Activated T-helper 17 cell treated with anti-CD3 and anti-CD28 coated beads, Interleukin-2, amount 50 U/mL, for 72 hours (primary cell): ENCODE measurements around the gene TFB1M. TPM values are rescaled to one million over a fixed set of nuclear protein-coding genes. Genes with fewer than 3 reads are reported as not detected.

Experiments used
- ATAC-seq: fragments of 150-1000 bp; cut with Tn5 transposase; replicated peaks from 2 replicates; pipeline ENCODE4 v1.10.0; 2021; ENCODE audit warnings: mild to moderate bottlenecking, moderate library complexity
- H3K27ac Mint-ChIP-seq: one replicate; pipeline ENCODE4 v1.8.0; 2022; ENCODE audit warnings: mixed read lengths
- H3K27me3 Mint-ChIP-seq: one replicate; pipeline ENCODE4 v1.8.0; 2022; ENCODE audit warnings: mixed read lengths
- H3K36me3 Mint-ChIP-seq: one replicate; pipeline ENCODE4 v1.8.0; 2022; ENCODE audit warnings: low read depth, mild to moderate bottlenecking, mixed read lengths
- H3K4me1 Mint-ChIP-seq: one replicate; pipeline ENCODE4 v1.8.0; 2022; ENCODE audit warnings: mixed read lengths
- H3K4me3 Mint-ChIP-seq: one replicate; pipeline ENCODE4 v1.8.0; 2022; ENCODE audit warnings: mild to moderate bottlenecking, mixed read lengths
- H3K9me3 Mint-ChIP-seq: one replicate; pipeline ENCODE4 v1.8.0; 2022; ENCODE audit warnings: mixed read lengths
- total RNA-seq, 2 donors: library from RNA; stranded (reverse); gene quantifications; one replicate each; pipeline ENCODE4 v1.2.3, GENCODE V29; 2022

Gene TFB1M
- total RNA-seq, 2 donors from 2014 or later: 38.6 to 48.9 TPM

DNA sequence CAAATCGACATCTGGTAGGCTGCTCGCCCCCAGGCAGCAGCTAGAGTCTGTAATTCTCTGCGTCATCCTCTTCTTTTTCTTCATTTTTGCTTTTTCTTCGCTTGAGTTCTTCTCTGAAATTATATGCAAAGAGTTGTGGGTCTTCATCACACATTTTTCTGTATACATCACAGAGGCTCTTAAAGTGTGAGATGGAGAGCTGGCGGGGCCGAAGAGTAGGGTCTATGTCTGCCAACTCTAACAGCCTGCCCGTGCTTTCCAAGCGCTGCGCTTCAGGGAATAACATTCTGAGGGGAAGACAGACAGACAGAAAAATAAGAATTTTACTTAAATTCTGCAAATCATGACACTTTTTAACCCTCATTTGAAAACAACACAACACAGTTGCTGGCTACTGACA, 56.5 kb downstream of the TFB1M start:
- no peaks in the 10 kb centered on the region for H3K9me3 Mint-ChIP-seq
- no peak overlapping the region for H3K4me3 Mint-ChIP-seq
- no peak overlapping the region for H3K27ac Mint-ChIP-seq
- H3K36me3 Mint-ChIP-seq: peaks cover 94% of the 10 kb centered on the region
- no peak for ATAC-seq
- no peaks in the 10 kb centered on the region for H3K27me3 Mint-ChIP-seq
- H3K4me1 Mint-ChIP-seq: peaks cover 12% of the 10 kb centered on the region

DNA sequence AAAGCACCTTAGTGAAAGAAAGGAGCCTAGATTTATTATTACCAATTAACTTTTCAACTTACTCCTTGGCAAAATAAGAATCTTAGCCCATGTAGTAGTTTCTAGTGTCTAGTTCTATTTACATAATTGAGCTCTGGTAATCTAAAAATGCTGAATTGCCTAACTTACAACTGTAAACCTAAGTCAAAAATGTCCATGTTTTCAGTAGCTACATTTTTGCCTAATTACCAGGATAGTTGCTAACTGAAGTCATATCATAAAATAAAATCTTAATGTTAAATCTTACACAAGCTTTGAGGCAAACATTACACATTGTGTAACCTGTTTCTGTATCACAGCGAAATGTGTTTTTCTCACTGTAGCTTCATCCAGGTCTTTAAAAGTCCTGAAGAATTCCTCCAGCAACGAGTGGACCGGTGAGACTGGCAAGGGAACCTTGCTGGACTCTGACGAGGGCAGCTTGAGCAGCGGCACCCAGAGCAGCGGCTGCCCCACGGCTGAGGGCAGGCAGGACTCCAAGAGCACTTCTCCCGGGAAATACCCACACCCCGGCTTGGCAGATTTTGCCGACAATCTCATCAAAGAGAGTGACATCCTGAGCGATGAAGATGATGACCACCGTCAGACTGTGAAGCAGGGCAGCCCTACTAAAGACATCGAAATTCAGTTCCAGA, 58.0 kb downstream of the TFB1M start:
- Mint-ChIP-seq H3K9me3 (no peaks in the 10 kb centered on the region), H3K36me3 (peaks cover 96% of the 10 kb centered on the region), H3K4me3 (no peak overlapping the region), H3K27ac (no peak overlapping the region), H3K27me3 (no peaks in the 10 kb centered on the region), H3K4me1 (peaks cover 6% of the 10 kb centered on the region)
- ATAC-seq: no peak

DNA sequence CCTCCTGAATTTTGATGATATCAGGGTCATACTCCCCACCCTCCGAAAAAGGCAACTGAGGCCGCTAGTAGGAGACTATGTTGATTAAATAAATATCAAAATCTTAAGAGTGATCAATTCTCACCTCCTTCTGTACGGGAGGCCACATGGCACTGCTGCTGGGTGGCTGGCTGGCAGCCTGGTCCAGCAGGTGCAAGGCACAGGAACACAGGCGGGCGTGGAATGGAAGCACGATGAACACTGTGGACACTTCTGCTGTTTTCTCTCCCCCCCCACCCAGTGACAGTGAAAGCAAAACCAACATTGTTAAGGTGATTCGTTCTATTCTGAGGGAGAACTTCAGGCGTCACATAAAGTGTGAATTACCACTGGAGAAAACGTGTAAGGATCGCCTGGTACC, 60.1 kb downstream of the TFB1M start:
- peaks cover 96% of the 10 kb centered on the region for H3K36me3 Mint-ChIP-seq
- no peaks in the 10 kb centered on the region for H3K4me1 Mint-ChIP-seq
- no peak for ATAC-seq
- no peak overlapping the region for H3K4me3 Mint-ChIP-seq
- no peaks in the 10 kb centered on the region for H3K27me3 Mint-ChIP-seq
- H3K9me3 Mint-ChIP-seq: no peaks in the 10 kb centered on the region
- H3K27ac Mint-ChIP-seq: no peak overlapping the region

DNA sequence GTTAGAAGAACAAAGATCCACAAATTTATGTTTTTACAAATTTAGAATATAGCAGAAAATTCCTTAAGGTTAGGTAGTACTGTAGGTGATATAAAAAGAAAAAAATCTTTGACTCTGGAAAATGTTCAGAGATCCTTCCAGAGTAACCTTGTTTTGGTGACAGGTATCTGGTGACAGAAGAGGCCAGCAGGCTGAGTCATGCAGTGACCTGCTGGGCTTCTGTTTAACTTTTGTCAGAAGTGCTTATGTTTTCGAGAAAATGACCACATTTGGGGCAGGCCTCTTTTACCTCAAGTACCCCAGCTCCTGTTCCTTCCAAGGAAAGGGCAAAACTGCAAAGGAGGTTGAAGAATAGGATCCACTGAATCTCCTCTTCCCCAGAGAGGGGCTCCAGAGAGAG, 60.9 kb downstream of the TFB1M start:
- H3K9me3 Mint-ChIP-seq: no peaks in the 10 kb centered on the region
- ATAC-seq: peak; percentile 21
- no peaks in the 10 kb centered on the region for H3K27me3 Mint-ChIP-seq
- H3K4me1 Mint-ChIP-seq: peaks cover 4% of the 10 kb centered on the region
- peak overlapping the region; percentile 61 for H3K27ac Mint-ChIP-seq
- H3K36me3 Mint-ChIP-seq: peaks cover 93% of the 10 kb centered on the region
- no peak overlapping the region for H3K4me3 Mint-ChIP-seq

DNA sequence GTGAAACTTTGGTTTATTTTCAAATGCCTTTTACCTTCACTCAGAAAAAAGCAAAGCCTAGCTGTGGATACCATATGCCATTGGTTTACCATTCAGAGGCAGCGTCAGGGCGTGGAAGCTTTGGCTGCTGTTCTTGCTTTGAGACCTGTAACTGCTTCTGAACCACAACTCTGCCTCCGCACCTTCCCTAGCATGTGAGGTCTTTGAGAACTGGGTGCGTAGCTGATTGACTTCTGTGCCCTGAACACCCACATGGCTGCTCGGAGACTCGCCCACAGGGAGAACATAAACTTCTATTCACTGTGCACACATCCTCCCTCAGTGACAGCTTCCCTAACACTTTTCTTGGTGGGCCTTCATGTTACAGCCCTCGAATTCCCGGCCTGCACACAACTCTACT, 61.7 kb downstream of the TFB1M start:
- Mint-ChIP-seq H3K27ac (no peak overlapping the region), H3K27me3 (no peaks in the 10 kb centered on the region), H3K4me3 (no peak overlapping the region), H3K36me3 (peaks cover 93% of the 10 kb centered on the region), H3K4me1 (peaks cover 5% of the 10 kb centered on the region), H3K9me3 (no peaks in the 10 kb centered on the region)
- no peak for ATAC-seq

DNA sequence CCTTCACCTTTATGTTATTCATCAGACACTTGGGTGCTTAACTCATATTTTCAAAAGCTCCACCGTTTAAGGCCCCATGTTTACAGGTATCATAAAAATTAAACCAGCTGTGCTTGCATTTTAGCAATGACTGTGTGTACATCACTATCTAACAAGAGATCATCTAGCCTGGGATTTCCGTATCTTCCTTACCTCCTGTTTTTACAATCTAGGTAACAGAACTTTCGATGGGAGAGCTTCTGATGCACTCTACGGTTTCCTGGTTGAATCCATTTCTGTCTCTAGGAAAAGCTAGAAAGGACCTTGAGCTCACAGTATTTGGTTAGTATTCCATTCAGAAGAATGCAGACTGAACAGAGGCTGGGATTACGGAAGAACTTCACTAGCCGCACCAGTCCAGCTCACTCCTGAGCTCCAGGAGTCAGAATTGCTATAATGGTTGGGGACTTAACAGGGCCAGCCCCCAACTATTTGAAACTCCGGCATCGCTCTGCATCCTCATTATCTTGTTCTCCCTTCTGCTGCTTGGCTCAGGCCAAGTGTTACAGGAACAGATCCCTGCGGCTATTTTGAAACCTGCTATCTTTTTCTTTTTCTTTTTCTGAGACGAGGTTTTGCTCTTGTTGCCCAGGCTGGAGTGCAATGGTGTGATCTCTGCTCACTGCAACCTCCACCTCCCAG, 63.4 kb downstream of the TFB1M start:
- no peak overlapping the region for H3K27ac Mint-ChIP-seq
- no peaks in the 10 kb centered on the region for H3K27me3 Mint-ChIP-seq
- peaks cover 5% of the 10 kb centered on the region for H3K4me1 Mint-ChIP-seq
- H3K4me3 Mint-ChIP-seq: no peak overlapping the region
- H3K9me3 Mint-ChIP-seq: no peaks in the 10 kb centered on the region
- ATAC-seq: no peak
- peaks cover 78% of the 10 kb centered on the region for H3K36me3 Mint-ChIP-seq

DNA sequence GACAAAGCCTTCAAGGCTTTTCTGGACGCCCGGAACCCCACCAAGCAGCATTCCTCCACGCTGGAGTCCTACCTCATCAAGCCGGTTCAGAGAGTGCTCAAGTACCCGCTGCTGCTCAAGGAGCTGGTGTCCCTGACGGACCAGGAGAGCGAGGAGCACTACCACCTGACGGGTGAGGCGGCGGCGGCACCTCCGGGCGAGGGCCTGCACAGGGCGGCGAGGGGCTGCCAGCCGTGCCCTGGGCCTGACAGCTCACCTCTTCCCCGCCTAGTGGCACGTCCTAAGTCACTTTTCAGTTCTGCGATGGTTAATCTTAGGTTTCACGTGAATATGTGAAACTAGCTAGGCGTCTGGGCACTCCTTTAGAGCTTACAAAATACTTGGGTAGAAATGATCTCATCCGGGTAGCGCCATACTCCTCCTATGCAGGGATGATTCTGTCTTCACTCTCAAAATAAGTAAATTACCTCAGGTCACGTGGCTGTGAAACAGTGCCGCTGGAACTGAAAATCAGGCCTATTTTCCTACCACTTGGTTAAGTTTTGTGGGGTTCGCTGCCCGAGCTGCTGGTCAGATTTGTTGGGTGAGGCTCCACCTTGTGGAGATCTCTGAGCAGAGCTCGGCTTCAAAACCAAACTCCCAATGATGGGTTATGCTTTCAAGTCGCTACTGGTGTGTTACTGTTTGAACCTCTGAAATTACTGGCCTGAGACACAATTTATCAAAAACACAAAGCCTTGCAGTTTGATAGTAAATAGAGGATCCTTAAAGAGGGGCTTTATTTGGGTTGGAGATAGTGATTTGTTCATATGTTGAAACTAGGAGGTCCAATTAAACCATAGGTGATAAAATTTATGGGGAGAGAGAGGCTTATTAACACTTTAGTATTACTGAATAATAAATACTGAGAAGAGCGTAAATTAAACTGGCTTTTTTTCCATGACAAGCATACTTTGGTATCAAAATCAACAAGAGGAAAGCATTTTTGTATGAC, 66.0 kb downstream of the TFB1M start:
- peak overlapping the region; percentile 54 for H3K27ac Mint-ChIP-seq

DNA sequence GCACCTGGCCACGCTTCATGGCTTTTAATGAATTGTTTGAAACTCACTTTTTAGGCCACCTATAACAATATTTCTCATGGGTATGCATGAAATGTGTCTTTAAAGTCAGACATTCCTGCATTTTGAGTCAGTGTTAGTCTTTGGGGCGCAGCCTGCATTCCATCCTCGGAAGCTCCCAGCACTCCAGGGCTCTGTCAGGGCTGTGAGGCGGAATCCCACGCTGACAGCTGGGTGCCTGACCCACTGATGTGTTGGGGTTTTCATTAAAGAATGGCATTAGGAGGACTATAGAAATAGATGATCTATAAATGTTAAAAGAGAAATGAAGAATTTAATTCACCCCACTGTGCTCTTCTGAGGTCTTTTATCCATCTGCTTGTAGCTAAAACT, 66.7 kb downstream of the TFB1M start:
- Mint-ChIP-seq H3K4me3 (no peak overlapping the region), H3K9me3 (no peaks in the 10 kb centered on the region), H3K36me3 (peaks cover 53% of the 10 kb centered on the region), H3K27ac (no peak overlapping the region), H3K4me1 (peaks cover 5% of the 10 kb centered on the region), H3K27me3 (no peaks in the 10 kb centered on the region)
- no peak for ATAC-seq

More for the DNA sequence above, 66.0 kb downstream of the TFB1M start:
- no peak overlapping the region for H3K4me3 Mint-ChIP-seq
- ATAC-seq: peak; percentile 51
- H3K27me3 Mint-ChIP-seq: no peaks in the 10 kb centered on the region
- H3K9me3 Mint-ChIP-seq: no peaks in the 10 kb centered on the region
- peaks cover 59% of the 10 kb centered on the region for H3K36me3 Mint-ChIP-seq
- peaks cover 5% of the 10 kb centered on the region for H3K4me1 Mint-ChIP-seq

DNA sequence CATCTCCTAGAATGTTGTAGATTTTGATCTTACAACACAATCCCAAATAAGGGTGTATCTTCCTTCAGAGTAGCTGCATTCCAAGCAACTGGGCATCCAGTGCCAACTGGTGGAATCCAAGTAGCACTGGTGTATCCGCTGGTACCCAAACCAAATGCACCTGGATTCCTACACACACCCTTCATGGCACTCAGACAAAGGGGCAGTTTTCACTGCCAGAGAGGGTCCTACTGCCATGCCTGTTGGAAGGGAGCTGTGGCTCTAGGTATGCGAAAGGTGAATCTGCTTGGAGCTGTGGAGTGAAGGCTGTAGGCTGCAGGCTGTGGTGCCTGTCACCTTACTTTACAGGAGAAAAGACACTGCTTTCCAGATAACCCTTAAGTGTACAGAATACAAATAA, 67.5 kb downstream of the TFB1M start:
- H3K9me3 Mint-ChIP-seq: no peaks in the 10 kb centered on the region
- H3K36me3 Mint-ChIP-seq: peaks cover 49% of the 10 kb centered on the region
- peaks cover 10% of the 10 kb centered on the region for H3K4me1 Mint-ChIP-seq
- no peak overlapping the region for H3K27ac Mint-ChIP-seq
- H3K27me3 Mint-ChIP-seq: no peaks in the 10 kb centered on the region
- H3K4me3 Mint-ChIP-seq: no peak overlapping the region
- no peak for ATAC-seq

DNA sequence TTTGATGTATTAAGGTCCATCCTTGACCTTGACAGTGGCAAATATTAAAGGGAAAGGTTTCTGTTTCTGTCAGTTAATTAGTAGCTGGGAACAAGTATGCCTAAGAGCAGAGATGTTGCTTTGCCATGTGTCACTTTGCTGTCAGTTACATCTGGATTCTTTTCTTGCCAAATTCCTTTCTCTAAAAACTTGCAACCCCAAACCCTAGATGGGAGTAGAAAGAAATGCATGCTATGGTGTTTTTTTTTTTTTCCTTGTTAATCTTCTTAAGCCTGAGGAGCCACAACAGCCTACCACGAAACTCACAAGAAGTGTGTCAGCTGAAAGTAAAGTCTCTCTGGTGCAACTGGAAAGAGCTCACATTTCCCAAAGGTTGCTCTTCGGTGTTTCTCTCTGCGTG, 68.5 kb downstream of the TFB1M start:
- Mint-ChIP-seq H3K9me3 (no peaks in the 10 kb centered on the region), H3K36me3 (peaks cover 39% of the 10 kb centered on the region), H3K4me3 (no peak overlapping the region), H3K4me1 (peaks cover 10% of the 10 kb centered on the region), H3K27me3 (no peaks in the 10 kb centered on the region), H3K27ac (no peak overlapping the region)
- no peak for ATAC-seq

DNA sequence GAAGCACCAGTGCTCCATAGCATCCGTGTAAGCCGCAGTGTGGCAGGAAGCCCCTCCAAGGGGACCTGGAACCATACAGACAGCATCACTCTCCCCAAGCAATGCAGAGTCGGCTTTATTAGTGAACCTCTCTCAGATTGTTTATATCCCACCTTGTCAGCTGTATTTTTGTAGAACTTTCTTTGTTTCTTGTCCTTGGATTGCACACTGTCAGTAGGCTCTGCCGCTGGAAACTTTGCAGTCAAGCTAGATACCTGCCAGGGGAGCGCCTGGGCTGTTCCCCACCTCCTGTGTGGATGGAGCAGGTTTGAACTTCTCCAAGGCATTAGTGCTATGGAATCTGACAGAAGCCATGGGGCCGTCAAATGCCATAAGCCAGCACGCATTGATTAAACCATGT, 69.1 kb downstream of the TFB1M start:
- H3K9me3 Mint-ChIP-seq: no peaks in the 10 kb centered on the region
- no peaks in the 10 kb centered on the region for H3K27me3 Mint-ChIP-seq
- H3K36me3 Mint-ChIP-seq: peaks cover 33% of the 10 kb centered on the region
- H3K4me3 Mint-ChIP-seq: no peak overlapping the region
- H3K4me1 Mint-ChIP-seq: peaks cover 10% of the 10 kb centered on the region
- H3K27ac Mint-ChIP-seq: no peak overlapping the region
- ATAC-seq: no peak

DNA sequence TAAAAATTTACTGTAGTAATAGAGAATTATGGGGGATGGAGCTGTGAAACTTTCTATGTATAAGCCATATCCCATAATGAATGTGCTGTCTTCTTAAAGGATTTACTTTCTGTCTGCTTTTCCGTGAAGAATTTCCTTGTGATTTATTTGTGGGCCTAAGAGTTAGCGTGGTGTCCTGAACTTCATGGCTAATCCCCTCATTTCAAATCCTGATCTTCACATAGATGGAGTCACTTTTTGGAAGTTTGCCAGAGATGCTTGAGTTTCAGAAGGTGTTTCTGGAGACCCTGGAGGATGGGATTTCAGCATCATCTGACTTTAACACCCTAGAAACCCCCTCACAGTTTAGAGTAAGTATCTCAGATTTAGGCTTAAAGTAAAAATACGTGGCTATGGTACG, 69.8 kb downstream of the TFB1M start:
- no peaks in the 10 kb centered on the region for H3K9me3 Mint-ChIP-seq
- no peaks in the 10 kb centered on the region for H3K27me3 Mint-ChIP-seq
- H3K4me3 Mint-ChIP-seq: no peak overlapping the region
- no peak for ATAC-seq
- H3K4me1 Mint-ChIP-seq: peaks cover 10% of the 10 kb centered on the region
- peaks cover 25% of the 10 kb centered on the region for H3K36me3 Mint-ChIP-seq
- H3K27ac Mint-ChIP-seq: no peak overlapping the region

DNA sequence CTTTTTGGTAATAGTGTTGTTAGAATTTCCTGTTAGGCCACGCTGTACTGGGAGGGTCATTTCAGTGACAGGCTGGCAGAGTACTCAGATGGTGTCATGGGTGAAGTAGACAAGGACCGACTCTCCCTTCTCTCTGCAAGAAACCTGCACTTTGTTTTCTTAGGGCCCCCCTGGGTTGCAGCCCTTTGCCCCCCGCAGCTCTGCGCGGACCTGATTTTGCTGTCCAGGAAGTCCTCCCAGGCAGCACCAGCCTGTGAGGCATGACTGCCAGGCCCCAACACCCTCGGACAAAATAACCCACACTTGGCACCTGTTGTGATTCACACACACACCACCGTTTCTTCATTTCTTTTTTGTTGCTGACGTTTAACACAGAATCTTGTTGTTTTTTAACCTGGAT, 72.3 kb downstream of the TFB1M start:
- peaks cover 6% of the 10 kb centered on the region for H3K36me3 Mint-ChIP-seq
- H3K27me3 Mint-ChIP-seq: peaks cover 3% of the 10 kb centered on the region
- H3K4me1 Mint-ChIP-seq: peaks cover 5% of the 10 kb centered on the region
- no peak overlapping the region for H3K4me3 Mint-ChIP-seq
- H3K27ac Mint-ChIP-seq: no peak overlapping the region
- H3K9me3 Mint-ChIP-seq: peaks cover 3% of the 10 kb centered on the region
- ATAC-seq: no peak

DNA sequence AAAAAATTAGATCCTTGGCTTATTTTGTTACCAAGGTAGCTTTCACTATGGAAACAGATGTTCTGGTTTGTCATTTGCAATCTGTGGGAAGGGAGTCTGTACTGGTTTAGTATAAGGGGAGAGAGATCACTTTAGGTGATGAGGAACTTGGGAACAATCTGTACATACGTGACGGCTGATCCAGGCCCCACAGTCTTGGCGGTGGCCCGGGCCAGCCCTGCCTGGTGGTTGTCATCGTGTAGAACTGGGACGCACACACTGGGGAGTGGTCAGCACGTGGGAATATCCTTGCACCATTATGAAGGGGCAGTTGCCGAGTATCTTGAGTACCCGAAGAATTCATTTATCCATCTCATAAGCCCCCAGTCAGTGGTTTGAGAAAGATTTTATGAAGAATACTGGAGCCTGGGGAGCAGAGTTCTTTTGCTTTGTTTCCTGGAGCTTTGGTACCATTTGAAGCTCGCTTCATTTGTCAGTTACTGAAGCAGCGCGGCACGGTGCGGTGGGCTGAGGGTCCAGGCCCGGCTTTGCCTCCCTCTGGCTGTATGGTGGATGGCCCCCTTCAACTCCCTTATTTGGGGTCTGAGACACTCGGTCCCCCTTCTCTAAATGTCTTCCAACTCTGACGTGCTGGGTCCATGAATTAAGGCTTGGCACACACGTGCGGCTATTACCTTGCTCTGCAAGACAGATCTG, 73.2 kb downstream of the TFB1M start:
- H3K9me3 Mint-ChIP-seq: peaks cover 3% of the 10 kb centered on the region
- no peak overlapping the region for H3K27ac Mint-ChIP-seq
- no peak overlapping the region for H3K4me3 Mint-ChIP-seq
- ATAC-seq: no peak
- H3K4me1 Mint-ChIP-seq: peaks cover 5% of the 10 kb centered on the region
- peaks cover 6% of the 10 kb centered on the region for H3K36me3 Mint-ChIP-seq
- H3K27me3 Mint-ChIP-seq: peaks cover 3% of the 10 kb centered on the region
